Central memory CD4-positive, alpha-beta T cell (primary cell): Measurements from ENCODE around the gene INTS2.
"Not testable (repeated sequence)": the region's sequence is repeated elsewhere in the genome, so short reads cannot be mapped to it uniquely, and the experiment has no call there.

Source experiments
- DNase-seq: peaks from one replicate; pipeline ENCODE4 v3.0.0; 2022
- total RNA-seq, 3 experiments: gene quantifications; one replicate each; lab custom pipeline; 2026; lab: John Stamatoyannopoulos, UW

INTS2 gene, protein sequence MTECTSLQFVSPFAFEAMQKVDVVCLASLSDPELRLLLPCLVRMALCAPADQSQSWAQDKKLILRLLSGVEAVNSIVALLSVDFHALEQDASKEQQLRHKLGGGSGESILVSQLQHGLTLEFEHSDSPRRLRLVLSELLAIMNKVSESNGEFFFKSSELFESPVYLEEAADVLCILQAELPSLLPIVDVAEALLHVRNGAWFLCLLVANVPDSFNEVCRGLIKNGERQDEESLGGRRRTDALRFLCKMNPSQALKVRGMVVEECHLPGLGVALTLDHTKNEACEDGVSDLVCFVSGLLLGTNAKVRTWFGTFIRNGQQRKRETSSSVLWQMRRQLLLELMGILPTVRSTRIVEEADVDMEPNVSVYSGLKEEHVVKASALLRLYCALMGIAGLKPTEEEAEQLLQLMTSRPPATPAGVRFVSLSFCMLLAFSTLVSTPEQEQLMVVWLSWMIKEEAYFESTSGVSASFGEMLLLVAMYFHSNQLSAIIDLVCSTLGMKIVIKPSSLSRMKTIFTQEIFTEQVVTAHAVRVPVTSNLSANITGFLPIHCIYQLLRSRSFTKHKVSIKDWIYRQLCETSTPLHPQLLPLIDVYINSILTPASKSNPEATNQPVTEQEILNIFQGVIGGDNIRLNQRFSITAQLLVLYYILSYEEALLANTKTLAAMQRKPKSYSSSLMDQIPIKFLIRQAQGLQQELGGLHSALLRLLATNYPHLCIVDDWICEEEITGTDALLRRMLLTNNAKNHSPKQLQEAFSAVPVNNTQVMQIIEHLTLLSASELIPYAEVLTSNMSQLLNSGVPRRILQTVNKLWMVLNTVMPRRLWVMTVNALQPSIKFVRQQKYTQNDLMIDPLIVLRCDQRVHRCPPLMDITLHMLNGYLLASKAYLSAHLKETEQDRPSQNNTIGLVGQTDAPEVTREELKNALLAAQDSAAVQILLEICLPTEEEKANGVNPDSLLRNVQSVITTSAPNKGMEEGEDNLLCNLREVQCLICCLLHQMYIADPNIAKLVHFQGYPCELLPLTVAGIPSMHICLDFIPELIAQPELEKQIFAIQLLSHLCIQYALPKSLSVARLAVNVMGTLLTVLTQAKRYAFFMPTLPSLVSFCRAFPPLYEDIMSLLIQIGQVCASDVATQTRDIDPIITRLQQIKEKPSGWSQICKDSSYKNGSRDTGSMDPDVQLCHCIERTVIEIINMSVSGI
- total RNA-seq: 50.5 to 70.7 (median 57.8) reads per million in 3 experiments

DNA sequence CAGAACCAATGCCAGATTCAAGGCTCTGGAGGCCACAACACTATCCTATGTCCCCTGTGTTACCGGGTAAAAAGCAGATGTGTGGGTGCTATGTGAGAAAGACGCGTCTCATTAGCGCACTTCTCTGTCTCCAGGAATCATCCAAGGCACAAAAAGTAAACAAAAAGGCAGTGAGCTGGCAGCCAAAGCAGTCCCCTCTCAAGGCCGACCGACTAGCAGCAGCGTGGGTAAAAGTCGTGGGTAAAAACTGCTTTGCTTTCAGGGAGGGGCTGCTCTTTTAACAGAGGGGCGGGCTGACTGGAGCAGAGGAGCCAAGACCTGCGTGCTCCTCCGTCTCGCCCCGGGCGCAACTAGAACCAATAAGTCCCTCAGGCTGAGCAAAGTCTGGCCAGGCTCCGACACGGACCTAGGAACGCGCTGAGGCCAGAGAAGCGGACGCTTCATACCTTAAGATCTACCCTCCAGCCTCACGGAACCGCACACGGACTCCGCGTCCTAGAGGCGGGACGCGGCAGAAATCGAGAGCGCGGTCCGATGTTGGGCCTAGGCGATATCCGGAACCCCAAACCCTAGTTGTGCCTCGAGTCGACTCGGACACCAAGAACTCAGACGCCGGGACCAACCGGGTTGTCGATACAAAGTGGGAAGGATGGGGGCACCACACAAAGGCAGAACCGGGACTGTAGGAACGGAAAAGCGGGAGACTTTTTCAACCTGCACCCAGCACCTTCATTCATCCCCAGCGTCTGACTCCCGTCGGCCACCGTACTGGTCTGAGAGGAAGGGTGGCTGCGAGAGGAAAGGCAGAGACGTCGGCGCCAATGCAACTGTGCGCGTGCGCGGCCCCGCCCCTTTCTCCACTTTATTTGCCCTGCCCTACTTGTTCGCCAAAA, at the start of gene INTS2:
INTS2 (minus strand) TSS at position 775 of the 893 bp plus-strand sequence. CDS start 1,338 bp downstream, outside the sequence.
- DNase-seq: peak; percentile 94

GRCh38 chr17:61974115-61974514, 46.3 kb upstream of the INTS2 start:
- DNase-seq: no peak

DNA sequence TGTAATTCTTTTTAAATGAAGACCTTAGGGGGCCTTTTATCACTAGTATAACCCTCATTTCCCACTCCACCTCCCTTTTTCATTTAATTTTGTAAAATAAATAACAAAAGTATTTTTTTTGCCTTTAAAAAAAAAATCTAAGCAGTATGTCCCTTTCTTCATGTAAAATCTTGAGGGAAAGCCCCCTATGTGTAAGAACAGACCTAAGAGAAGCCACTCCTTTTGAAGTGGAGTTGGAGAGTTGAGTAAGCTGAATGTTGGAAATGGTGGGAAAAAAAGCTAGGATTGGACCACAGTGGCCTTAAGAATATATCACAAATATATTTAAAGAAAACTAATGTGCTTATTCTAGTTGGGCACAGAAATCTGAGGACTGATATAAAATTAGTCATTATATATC, 44.5 kb upstream of the INTS2 start:
- no peak for DNase-seq

DNA sequence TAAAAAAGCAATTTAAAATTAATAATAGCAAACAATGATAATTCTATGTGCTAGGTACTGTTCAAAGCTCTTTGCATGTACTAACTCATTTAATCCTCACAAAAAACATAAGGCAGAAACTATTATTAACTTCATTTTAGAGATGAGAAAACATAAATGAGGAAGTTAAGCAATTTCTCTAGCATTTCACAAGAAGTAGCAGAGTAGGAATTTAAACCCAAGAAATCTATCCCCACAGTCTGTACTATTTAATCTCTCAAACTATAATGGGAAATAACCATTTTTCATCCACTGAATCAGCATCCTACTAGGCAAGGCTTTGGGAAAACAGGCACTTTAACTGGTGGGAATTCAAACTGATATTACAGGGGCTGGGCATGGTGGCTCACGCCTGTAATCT, 42.2 kb upstream of the INTS2 start:
- no peak for DNase-seq

GRCh38 chr17:61968757-61969156, 41.0 kb upstream of the INTS2 start:
- DNase-seq: no peak

GRCh38 chr17:61967729-61968128, 39.9 kb upstream of the INTS2 start:
- DNase-seq: no peak

DNA sequence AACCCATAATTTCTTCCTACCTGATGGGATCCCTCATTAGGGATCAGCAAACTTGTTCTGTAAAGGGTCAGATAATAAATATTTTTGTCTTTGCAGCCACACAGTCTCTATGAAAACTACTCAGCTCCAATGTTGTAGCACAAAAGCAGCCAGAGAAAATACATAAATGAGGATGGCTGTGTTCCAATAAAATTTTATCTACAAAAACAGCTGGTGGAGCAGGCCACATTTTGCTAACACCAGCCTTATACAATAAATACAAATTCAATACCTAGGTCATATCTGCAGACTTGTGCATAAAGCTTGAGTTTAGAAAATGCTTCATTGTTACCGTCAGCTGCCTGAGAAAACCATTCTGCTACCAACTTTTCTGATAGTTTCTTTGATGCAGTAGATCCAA, 38.4 kb upstream of the INTS2 start:
- no peak for DNase-seq

- no peak for DNase-seq
Measured at GRCh38 chr17:61955619-61956018, 27.8 kb upstream of the INTS2 start.

DNA sequence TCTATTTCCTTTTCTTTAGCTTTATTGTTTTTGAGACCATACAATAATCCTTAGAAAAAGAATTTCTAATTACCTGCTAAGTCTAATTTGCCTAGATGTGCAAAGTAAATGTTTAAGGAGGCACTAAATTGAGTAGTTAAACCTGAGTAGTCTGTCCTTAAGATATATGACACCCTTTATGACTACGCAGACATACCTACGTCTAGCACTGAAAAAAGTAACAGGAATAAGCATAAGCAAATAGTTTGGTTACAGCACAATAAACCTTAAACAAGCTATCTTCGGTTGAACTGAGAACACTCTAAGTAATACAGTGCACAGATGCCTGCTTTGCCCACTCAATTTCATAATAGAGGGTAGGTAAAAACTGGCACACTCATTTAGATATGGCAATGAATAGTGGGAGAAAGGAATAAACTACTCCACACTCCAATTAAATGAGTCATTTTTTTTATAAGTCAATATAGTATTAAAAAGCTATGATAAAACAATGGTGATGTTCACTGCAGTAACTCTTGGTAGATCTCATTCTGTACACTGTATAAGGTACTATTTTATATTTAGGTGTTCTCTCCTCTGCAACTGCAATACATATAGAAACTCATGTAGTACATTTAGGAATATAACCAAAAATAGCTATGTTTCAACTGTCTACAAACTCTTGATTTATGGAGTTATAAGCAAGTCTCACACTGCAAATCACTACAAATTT, 19.7 kb upstream of the INTS2 start:
- no peak for DNase-seq

GRCh38 chr17:61946359-61946758, 18.6 kb upstream of the INTS2 start:
- no peak for DNase-seq

- no peak for DNase-seq
Measured at GRCh38 chr17:61943117-61943516, 15.3 kb upstream of the INTS2 start.

DNA sequence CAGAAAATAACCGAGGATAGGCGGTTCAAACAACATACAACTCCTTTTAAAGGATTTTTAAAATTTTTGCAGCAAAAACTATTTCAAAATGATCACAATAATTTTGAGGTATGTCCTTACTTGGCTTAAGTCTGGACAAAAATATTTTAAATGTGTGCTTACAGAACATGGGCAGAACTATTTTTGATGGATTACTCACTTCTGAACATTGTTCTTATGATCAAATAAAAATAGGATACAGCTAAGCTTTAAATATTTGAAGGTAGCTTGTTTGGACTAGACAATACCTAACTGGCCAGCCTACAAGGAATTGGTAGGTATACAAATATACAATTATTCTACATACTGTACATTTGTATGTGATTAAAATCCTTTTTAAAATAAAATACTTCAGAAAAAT, 14.3 kb upstream of the INTS2 start:
- DNase-seq: no peak

- no peak for DNase-seq
Measured at GRCh38 chr17:61928101-61928436, 287 bp upstream of the INTS2 start.

DNA sequence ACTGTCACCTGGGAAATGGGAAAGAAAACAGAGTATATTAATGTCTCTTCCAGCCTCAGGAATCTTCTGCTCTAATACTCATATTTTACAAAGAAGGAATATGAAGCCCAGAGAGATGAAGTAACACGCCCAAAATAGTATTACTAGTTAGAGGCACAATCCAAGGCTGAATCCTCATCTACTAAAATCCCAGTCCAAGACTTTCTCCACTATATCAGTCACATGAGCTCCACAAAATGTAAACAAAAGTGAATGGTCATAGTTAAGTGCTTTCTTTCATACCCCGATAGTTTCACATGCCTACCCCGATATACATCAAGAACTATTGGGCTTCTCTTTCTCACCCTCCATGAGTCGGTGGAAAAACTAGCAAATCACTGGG, 965 bp downstream of the INTS2 start:
- no peak for DNase-seq

GRCh38 chr17:61915162-61915561, 12.6 kb downstream of the INTS2 start:
- not testable (repeated sequence) for DNase-seq

DNA sequence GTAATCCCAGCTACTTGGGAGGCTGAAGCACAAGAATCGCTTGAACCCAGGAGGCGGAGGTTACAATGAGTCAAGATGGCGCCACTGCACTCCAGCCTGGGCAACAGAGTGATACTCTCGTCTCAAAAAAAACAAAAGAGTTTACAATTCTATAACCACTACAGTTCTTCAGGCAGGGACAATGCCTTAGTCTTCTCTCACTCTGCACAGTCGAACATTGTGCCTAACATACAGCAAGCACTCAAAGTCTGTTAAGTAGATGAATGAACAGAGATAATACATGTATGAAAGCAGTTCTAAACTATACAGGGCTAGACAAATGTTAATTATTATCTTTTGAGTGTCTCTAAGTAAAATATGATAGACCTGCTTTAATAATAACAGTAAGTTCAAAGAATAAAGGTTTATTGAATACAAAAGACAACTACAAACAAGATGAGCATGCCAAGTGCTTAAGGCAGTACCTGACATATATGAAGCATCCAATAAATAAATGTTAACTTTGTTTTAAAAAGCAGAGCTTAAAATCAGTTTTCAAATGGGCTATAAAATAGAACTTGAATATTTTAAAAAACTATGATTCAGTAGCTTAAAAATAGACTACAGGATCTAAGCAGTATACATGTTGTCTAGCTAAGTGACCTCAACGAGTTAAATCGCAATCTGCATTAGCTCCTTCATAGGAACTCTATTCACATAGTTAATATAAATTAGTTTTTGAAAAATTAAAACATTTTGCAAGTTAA, 19.3 kb downstream of the INTS2 start:
- DNase-seq: no peak

DNA sequence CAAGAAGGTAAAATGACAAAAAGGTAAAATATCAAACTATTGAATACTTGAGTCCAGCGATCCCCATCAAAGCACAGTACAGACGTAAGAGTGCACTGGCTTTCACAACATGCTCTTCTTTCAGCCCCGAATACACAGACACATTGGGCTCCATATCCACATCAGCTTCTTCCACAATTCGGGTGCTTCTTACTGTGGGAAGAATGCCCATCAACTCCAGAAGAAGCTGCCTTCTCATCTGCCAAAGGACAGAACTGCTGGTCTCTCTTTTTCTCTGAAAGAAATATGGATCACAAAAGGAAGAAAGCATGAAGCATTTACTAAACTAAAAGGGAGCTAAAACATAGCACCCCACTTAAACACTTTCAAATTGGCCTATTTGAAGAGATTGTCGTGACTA, 20.4 kb downstream of the INTS2 start:
- DNase-seq: no peak

- DNase-seq: peak; percentile 23
Measured at GRCh38 chr17:61904094-61904710, 23.6 kb downstream of the INTS2 start.

GRCh38 chr17:61903251-61903650, 24.5 kb downstream of the INTS2 start:
- no peak for DNase-seq

- DNase-seq: no peak
Measured at GRCh38 chr17:61897548-61898180, 30.1 kb downstream of the INTS2 start.
